SK-N-MC (cell line): ENCODE data around the gene DDX1.
A peak's percentile ranks its signal among the peaks of the same experiment; 100 is the strongest.

Experiments
- DNase-seq: peaks from one replicate; pipeline ENCODE4 v3.0.0-alpha.2; 2011; ENCODE audit warnings: low read depth, low spot score
- H3K27ac ChIP-seq: fragments of 200-600 bp; sonication (generic); 2 replicates; pipeline ENCODE4 v1.5.1; 2016; ENCODE audit warnings: mixed run types
- H3K36me3 ChIP-seq: fragments of 200-600 bp; sonication (generic); 2 replicates; pipeline ENCODE4 v1.6.1; 2017; ENCODE audit warnings: antibody characterized with exemption, low read length, mixed read lengths; ENCODE audit not compliant: insufficient read depth
- H3K4me3 ChIP-seq: fragments of 200-600 bp; sonication (generic); 2 replicates; pipeline ENCODE4 v1.5.1; 2016
- H3K9ac ChIP-seq: fragments of 200-600 bp; sonication (generic); 2 replicates; pipeline ENCODE4 v1.8.0; 2017; ENCODE audit warnings: mixed run types, mixed read lengths; ENCODE audit not compliant: insufficient read length
- H3K9me3 ChIP-seq: fragments of 200-600 bp; sonication (generic); 2 replicates; pipeline ENCODE4 v1.6.1; 2017; ENCODE audit warnings: low read depth, mild to moderate bottlenecking, antibody characterized with exemption, low read length, moderate library complexity, mixed read lengths
- EZH2 ChIP-seq: fragments of 200-600 bp; sonication (generic); IDR thresholded peaks from one replicate; pipeline ENCODE4 v1.6.1; 2017; ENCODE audit warnings: antibody characterized with exemption
- FOXP2 ChIP-seq: optimal IDR thresholded peaks from 2 replicates; pipeline ENCODE3; 2011; ENCODE audit warnings: mild to moderate bottlenecking, moderate library complexity; ENCODE audit not compliant: insufficient read depth; ENCODE audit errors: extremely low read length, control extremely low read depth
- POLR2AphosphoS5 ChIP-seq: IDR thresholded peaks from 2 replicates; pipeline ENCODE4 v1.6.1; 2012; ENCODE audit warnings: mild to moderate bottlenecking, low read depth, low read length, borderline replicate concordance

DDX1 gene

DNA sequence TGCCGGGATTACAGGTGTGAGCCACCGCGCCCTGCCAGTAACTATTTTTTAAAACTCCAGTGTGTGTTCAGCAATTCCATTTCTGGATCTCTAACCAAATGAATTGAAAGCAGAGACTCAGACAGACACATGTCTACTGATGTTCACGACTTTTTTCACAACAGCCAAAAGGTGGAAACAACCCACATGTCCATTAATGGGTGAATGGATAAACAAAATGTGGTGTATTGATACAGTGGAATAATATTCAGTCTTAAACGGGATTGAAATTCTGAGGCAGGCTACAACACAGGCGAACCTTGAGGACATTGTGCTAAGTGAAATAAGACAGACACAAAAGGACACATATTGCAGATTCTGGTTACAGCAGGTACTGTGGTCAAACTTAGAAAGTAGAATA is 55.0 kb downstream of the DDX1 start:
- Histone ChIP-seq H3K4me3 (no peak overlapping the region), H3K36me3 (no peaks in the 10 kb centered on the region), H3K9me3 (no peaks in the 10 kb centered on the region), H3K9ac (no peak overlapping the region), H3K27ac (no peak overlapping the region)
- DNase-seq: no peak
- no peak for TF ChIP-seq FOXP2
- no peak for TF ChIP-seq POLR2AphosphoS5
- no peak for TF ChIP-seq EZH2

GRCh38 chr2:15647622-15648590 is 56.2 kb downstream of the DDX1 start:
- Histone ChIP-seq H3K27ac (peak overlapping the region; percentile 68; the same call in 1 of the 2 replicates), H3K9me3 (no peaks in the 10 kb centered on the region), H3K36me3 (no peaks in the 10 kb centered on the region), H3K9ac (no peak overlapping the region), H3K4me3 (no peak overlapping the region)
- DNase-seq: no peak
- TF ChIP-seq FOXP2: no peak
- no peak for TF ChIP-seq EZH2
- no peak for TF ChIP-seq POLR2AphosphoS5

- H3K36me3 ChIP-seq: no peaks in the 10 kb centered on the region
- H3K27ac ChIP-seq: peak overlapping the region; percentile 77
- H3K9ac ChIP-seq: no peak overlapping the region
- no peak for DNase-seq
- TF ChIP-seq FOXP2 (no peak), POLR2AphosphoS5 (no peak), EZH2 (no peak)
- H3K4me3 ChIP-seq: no peak overlapping the region
- H3K9me3 ChIP-seq: no peaks in the 10 kb centered on the region
These were observed 57.2 kb downstream of the DDX1 start for GRCh38 chr2:15648593-15649525.

GRCh38 chr2:15649561-15650255 is 58.0 kb downstream of the DDX1 start:
- no peaks in the 10 kb centered on the region for H3K36me3 ChIP-seq
- no peaks in the 10 kb centered on the region for H3K9me3 ChIP-seq
- H3K4me3 ChIP-seq: no peak overlapping the region
- no peak overlapping the region for H3K27ac ChIP-seq
- no peak for DNase-seq
- no peak overlapping the region for H3K9ac ChIP-seq
- TF ChIP-seq FOXP2: no peak
- TF ChIP-seq POLR2AphosphoS5: no peak
- no peak for TF ChIP-seq EZH2

- H3K36me3 ChIP-seq: no peaks in the 10 kb centered on the region
- DNase-seq: no peak
- TF ChIP-seq POLR2AphosphoS5 (no peak), EZH2 (no peak), FOXP2 (no peak)
- H3K27ac ChIP-seq: no peak overlapping the region
- H3K9me3 ChIP-seq: no peaks in the 10 kb centered on the region
- H3K4me3 ChIP-seq: no peak overlapping the region
- H3K9ac ChIP-seq: no peak overlapping the region
These were observed 59.1 kb downstream of the DDX1 start for GRCh38 chr2:15650616-15651366.

DNA sequence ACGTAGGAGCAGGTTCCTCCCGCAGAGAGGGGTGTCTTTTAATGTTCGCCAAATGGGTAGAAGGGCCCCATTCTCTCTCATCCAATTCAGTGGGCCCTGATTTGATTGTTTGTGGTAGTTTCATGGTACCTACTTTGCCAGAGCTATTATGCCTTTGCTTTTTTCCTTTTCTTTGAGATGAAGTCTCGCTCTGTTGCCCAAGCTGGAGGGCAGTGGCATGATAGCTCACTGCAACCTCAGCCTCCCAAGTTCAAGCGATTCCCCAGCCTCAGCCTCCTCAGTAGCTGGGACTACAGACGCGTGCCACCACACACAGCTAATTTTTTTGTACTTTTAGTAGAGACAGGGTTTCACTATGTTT is 59.7 kb downstream of the DDX1 start:
- no peak for TF ChIP-seq FOXP2
- no peak for TF ChIP-seq EZH2
- no peak for TF ChIP-seq POLR2AphosphoS5
- Histone ChIP-seq H3K36me3 (no peaks in the 10 kb centered on the region), H3K9ac (no peak overlapping the region), H3K27ac (no peak overlapping the region), H3K4me3 (no peak overlapping the region), H3K9me3 (no peaks in the 10 kb centered on the region)
- DNase-seq: no peak

DNA sequence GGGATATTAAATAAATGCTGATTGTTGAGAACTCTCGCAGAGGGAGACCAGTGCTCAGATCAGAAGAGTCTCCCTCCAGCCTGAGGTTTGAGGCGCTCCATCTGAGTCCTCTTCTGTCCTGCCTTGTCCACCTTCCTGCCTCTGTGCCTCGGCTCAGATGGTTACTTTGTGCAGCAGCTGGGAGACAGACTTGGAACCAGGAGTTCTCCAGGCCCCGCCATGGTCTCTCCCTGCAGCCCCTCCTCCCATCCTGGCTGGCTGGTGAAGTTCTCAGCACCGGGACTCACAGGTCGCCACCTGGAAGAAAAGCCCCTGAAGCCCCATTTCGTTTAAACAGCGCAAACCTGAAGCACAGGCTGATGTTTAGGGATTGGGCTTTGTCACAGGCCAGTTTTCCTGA is 60.6 kb downstream of the DDX1 start:
- DNase-seq: no peak
- TF ChIP-seq FOXP2: no peak
- TF ChIP-seq EZH2: no peak
- TF ChIP-seq POLR2AphosphoS5: no peak
- Histone ChIP-seq H3K4me3 (no peak overlapping the region), H3K27ac (no peak overlapping the region), H3K9me3 (no peaks in the 10 kb centered on the region), H3K36me3 (no peaks in the 10 kb centered on the region), H3K9ac (no peak overlapping the region)
